ENCODE data around the gene ZSCAN12.

Gene ZSCAN12

GRCh38 chr6:28353981-28354676 is 45.4 kb downstream of the ZSCAN12 start:
- DNase-seq = no peak

- DNase-seq = no peak
Measured at GRCh38 chr6:28353356-28353755, 46.2 kb downstream of the ZSCAN12 start.

GRCh38 chr6:28351493-28351925 is 48.0 kb downstream of the ZSCAN12 start:
- no peak for DNase-seq

- DNase-seq = no peak
Measured at GRCh38 chr6:28351087-28351486, 48.5 kb downstream of the ZSCAN12 start.

GRCh38 chr6:28349892-28350737 is 49.4 kb downstream of the ZSCAN12 start, which contains the start of gene ZKSCAN3:
TSS of gene ZKSCAN3 (plus strand) at chr6:28349947. CDS start at chr6:28359587, 9,640 bp downstream.
- DNase-seq = peak; percentile 69 to 84

DNA sequence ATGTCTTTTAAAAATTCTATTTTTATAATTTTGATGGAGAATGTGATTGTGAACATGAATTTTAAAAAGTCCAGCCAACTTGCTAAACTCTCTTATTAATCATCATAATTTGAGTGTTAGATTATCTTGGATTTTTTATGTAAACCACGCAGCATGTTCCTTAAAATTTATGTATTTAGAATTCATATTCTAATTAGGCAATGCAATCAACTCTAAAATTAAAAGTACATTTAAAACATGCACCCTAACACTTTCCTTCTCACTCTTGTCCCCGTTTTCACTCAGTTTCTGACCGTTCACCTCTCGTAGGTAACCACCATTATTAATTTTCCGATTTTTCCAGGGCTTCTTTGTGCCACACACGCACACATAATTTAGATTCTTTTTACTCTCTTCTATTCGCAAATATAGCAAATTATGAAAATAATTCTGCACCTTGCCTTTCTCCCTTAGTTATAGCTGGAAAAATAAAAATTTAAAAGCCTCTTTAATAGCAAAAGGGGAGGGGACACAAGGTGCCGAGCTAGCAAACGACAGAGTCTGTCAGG is 50.1 kb downstream of the ZSCAN12 start:
- no peak for DNase-seq

DNA sequence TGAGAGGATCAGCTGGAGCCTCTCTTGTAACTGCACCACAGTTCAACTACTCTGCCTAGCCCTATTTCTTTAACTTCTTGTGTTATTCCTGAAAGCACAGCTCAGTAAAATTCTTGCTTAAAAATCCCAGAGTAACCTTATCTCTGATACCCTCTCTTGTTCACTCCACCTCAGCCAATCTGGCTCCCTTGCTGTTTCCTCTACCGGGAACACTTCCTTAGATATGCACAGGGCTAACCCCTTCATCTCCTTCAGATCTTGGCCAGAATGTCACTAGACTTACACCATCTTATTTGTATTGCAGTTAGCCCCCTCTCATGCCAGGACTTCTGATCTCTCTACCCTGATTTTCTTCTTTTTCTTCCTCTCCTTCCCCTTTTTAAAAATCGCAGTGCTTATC is 52.4 kb downstream of the ZSCAN12 start:
- DNase-seq = no peak

DNA sequence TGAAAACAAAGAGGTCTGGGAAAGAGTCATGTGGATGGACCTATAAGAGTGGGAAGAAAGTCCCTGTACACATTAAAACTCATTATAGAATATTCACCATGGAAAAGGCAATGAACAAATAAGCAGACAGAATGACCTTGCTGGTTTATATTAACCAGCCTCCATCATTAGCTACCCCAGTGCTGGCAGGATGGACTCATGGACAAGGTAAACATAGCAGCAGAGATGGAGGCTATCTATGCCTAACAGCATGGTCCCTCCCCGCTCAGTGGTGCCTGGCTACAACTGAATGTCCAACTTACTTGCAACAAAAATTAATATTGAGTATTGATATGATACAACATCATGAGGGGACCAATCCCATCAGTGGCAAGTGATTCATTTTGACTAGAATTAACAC is 54.3 kb downstream of the ZSCAN12 start:
- DNase-seq = no peak

DNA sequence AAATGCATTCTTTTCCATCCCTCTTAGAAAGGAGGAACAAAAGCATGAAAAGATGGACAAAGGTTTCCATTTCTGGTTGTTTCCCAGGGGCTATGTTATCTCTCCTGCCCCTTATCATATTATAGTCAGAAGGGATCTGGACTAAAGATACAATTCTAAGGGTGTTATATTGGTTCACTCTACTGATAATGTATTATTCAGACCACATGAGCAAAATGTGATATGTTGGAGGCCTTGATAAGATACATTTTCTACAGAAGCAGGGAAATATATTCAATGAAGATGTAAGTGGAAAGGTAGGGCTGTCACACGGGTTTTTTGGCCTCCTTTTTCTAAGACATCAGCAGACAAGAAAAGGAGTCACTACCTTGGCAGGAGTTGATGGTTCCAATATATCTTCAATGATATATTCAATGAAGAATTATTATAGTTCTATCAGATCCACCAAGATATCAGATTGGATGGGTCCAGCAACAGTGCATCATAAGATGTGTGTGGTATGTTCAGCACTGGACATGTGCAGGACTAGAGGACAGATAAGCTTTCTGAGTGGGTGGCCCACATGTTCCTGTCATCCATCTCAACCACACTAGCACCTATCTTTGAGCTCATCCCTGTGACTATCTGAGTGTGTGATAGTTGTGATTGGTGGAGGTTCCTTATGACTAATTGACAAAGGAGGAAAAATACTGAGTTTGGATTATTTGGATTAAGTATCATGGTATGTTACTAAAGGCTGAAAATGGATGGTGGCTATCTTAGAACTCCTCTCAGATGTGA is 55.5 kb downstream of the ZSCAN12 start:
- no peak for DNase-seq

DNA sequence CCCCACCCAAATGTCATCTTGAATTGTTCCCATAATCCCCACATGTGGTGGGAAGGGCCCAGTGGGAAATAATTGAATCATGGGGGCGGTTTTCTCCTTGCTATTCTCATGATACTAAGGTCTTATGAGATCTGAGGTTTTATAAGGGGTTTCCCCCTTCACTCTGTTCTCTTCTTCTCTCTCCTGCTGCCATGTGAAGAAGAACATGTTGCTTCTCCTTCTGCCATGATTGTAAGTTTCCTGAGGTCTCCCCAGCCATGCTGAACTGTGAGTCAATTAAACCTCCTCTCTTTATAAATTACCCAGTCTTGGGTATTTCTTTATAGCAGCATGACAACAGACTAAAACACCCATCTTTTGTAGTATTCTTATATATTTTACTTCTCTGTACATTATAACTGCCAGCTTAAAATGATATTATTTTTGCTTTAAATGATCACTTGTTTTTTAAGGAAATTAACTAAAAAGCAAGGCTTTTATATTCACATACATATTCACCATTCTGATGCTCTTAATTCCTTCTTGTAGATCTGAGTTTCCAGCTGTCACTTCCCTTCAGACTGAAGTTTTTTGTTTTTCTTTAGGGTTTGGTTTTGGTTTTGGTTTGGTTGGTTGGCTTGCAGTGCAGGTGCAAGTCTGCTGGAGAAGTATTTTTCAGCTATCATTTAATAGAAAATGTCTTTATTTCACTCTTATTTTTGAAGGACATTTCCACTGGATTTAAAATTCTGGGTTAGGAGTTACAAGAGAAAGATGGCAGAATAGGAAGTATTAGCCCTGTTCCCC is 59.0 kb downstream of the ZSCAN12 start:
- DNase-seq = no peak

- no peak for DNase-seq
Measured at GRCh38 chr6:28337121-28337520, 62.4 kb downstream of the ZSCAN12 start.

DNA sequence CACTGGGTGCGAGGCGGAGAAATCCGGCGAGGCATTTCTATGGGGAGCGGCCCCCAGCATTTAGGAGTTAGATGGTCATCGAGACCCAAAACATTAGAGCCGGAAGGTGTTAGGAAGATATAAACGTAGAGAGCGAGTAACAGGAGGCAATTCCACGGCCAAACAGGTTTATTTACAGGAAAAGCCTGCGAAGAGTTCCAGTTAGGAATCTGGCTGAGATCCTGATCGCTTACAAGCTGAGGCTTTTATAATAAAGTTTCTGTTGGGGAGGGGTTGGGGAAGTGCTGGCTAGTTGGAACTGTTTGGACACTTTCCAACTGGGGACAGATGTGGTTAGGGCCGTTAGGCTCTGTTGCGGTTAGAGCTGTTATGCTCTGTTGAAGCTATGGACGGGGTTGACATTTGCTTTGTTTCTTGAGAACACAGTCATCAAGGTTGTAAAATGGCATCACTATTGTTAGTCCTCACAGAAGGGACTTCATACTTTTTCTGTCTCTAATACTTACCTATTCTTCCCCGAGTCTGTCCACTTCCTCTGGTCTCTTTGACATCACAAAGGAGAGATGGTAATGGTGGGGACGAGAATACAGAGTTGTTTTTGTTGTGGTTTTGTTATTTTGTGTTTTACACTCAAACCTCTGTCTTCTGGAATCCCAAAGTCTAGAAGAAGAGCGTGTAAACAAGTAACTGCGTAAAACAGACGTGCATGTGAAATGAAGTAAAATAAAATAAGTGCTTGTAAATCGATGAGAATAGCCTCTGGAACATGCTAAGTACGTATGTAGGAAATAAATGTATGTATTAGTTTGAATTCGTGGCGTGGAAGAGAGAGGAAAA is 63.0 kb downstream of the ZSCAN12 start:
- DNase-seq = peak; percentile 35 to 65

GRCh38 chr6:28335564-28336283 is 63.8 kb downstream of the ZSCAN12 start, which contains the start of gene ZSCAN31:
TSS of gene ZSCAN31 (minus strand) at chr6:28336148. CDS start at chr6:28329683, 6,465 bp downstream.
- peak; percentile 96 to 97 for DNase-seq

- no peak for DNase-seq
Measured at GRCh38 chr6:28335040-28335563, 64.4 kb downstream of the ZSCAN12 start.

- no peak for DNase-seq
Measured at GRCh38 chr6:28334286-28335039, 65.1 kb downstream of the ZSCAN12 start.

- no peak for DNase-seq
Measured at GRCh38 chr6:28333599-28334018, 65.9 kb downstream of the ZSCAN12 start.

GRCh38 chr6:28333047-28333446 is 66.5 kb downstream of the ZSCAN12 start:
- no peak for DNase-seq

GRCh38 chr6:28330041-28330440 is 69.5 kb downstream of the ZSCAN12 start:
- DNase-seq = no peak

All from NCI-H524 (cell line).